Measurements from ENCODE around the gene MTFMT.
A peak's percentile ranks its signal among the peaks of the same experiment; 100 is the strongest.
"Not testable (repeated sequence)": the region's sequence is repeated elsewhere in the genome, so short reads cannot be mapped to it uniquely, and the experiment has no call there.

The MTFMT gene

GRCh38 chr15:65056106-65056505, 26.7 kb upstream of the MTFMT start:
- H3K27me3 Mint-ChIP-seq = peaks cover 12% of the 10 kb centered on the region
- H3K4me3 Mint-ChIP-seq = no peak overlapping the region
- H3K4me1 Mint-ChIP-seq (ENCODE audit: low read depth) = peaks cover 8% of the 10 kb centered on the region
- no peaks in the 10 kb centered on the region for H3K9me3 Mint-ChIP-seq
- H3K36me3 Mint-ChIP-seq (ENCODE audit: low read depth) = no peaks in the 10 kb centered on the region
- H3K27ac Mint-ChIP-seq = no peak overlapping the region
- intact Hi-C loops (cut with micrococcal nuclease) = loop anchor here (10.0 kb wide), 1 partner anchor 239 kb away; the partner anchor contains the start of gene RNU5A-1

DNA sequence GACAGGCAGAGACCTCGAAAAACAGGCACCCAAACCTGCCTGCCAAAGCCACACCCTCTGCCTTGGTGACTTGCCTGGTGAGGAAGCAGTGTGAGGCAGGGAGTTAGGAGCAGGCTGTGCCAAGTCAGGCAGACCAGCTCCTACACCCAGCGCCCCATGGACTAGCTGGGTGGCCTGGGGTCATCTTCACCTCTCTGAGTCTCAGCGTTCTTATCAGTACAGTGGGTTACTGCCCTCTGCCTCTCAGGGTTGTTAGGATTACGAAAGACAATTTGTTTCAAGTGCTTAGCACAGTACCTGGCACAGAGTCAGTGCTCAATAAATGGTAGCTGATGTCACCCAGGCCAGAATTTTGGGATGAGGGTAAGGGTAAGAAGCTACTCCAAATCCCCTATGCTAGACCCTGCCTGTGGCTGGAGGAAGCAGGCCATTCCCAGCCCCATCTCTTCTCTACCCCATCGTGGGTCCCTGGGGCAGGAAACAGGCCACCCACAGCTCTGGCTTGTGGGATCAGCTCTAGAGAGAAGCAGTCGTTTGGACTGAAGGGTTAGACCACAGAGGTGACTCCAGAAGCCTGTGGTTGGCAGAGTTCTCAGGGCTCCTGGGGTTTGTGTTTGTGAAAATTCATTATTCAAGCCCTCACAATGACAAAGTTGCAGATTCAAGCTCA, 25.9 kb upstream of the MTFMT start:
- Mint-ChIP-seq H3K27me3 (peaks cover 14% of the 10 kb centered on the region), H3K4me1 (ENCODE audit: low read depth) (peaks cover 10% of the 10 kb centered on the region), H3K4me3 (no peak overlapping the region), H3K36me3 (ENCODE audit: low read depth) (no peaks in the 10 kb centered on the region), H3K9me3 (no peaks in the 10 kb centered on the region), H3K27ac (no peak overlapping the region)
- intact Hi-C loops (cut with micrococcal nuclease) = loop anchor here (10.0 kb wide), 1 partner anchor 239 kb away; the partner anchor contains the start of gene RNU5A-1

GRCh38 chr15:65054333-65055200, 25.1 kb upstream of the MTFMT start:
- Mint-ChIP-seq H3K4me3 (no peak overlapping the region), H3K27ac (no peak overlapping the region), H3K9me3 (no peaks in the 10 kb centered on the region), H3K4me1 (ENCODE audit: low read depth) (peaks cover 11% of the 10 kb centered on the region), H3K27me3 (peaks cover 19% of the 10 kb centered on the region), H3K36me3 (ENCODE audit: low read depth) (no peaks in the 10 kb centered on the region)
- intact Hi-C loops (cut with micrococcal nuclease) = loop anchor here (1.0 to 10.0 kb wide), 2 partner anchors 47 to 240 kb away; partner anchors contain the start of gene RNU5A-1

- Mint-ChIP-seq H3K27ac (no peak overlapping the region), H3K4me3 (no peak overlapping the region), H3K36me3 (ENCODE audit: low read depth) (no peaks in the 10 kb centered on the region), H3K27me3 (peaks cover 15% of the 10 kb centered on the region), H3K9me3 (no peaks in the 10 kb centered on the region), H3K4me1 (ENCODE audit: low read depth) (peaks cover 14% of the 10 kb centered on the region)
- intact Hi-C loops (cut with micrococcal nuclease) = loop anchor here (10.0 kb wide), 1 partner anchor 242 kb away; the partner anchor contains the start of gene RNU5A-1
Observed at GRCh38 chr15:65052956-65053355, 23.5 kb upstream of the MTFMT start.

- peaks cover 16% of the 10 kb centered on the region for H3K27me3 Mint-ChIP-seq
- H3K9me3 Mint-ChIP-seq = no peaks in the 10 kb centered on the region
- peaks cover 14% of the 10 kb centered on the region for H3K4me1 Mint-ChIP-seq (ENCODE audit: low read depth)
- intact Hi-C loops (cut with micrococcal nuclease) = loop anchor here (10.0 kb wide), 1 partner anchor 244 kb away; the partner anchor contains the start of gene RNU5A-1
- H3K27ac Mint-ChIP-seq = no peak overlapping the region
- no peaks in the 10 kb centered on the region for H3K36me3 Mint-ChIP-seq (ENCODE audit: low read depth)
- no peak overlapping the region for H3K4me3 Mint-ChIP-seq
Observed at GRCh38 chr15:65051266-65051665, 21.8 kb upstream of the MTFMT start.

DNA sequence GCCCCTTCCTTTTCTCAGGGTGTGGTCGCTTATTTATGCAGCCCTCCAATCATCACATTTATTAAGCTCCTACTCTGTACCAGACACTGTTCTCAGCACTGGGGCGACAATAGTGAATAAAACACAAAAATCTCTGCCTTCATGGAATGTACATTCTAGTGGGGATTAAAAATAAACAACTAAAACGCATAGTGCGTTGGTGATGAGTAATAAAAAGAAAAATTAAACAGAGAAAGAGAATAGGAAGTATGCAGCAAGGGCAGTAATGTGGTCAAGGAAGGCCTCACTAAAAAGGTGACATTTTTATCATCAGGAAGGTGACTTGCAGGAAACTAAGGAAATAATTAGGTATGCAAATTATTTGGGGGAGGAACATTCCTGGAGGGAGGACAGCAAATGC, 20.8 kb upstream of the MTFMT start:
- intact Hi-C loops (cut with micrococcal nuclease) = loop anchor here (10.0 kb wide), 1 partner anchor 245 kb away; the partner anchor contains the start of gene RNU5A-1
- peaks cover 14% of the 10 kb centered on the region for H3K4me1 Mint-ChIP-seq (ENCODE audit: low read depth)
- H3K4me3 Mint-ChIP-seq = no peak overlapping the region
- no peaks in the 10 kb centered on the region for H3K9me3 Mint-ChIP-seq
- H3K27ac Mint-ChIP-seq = peak overlapping the region; percentile 38
- peaks cover 15% of the 10 kb centered on the region for H3K27me3 Mint-ChIP-seq
- H3K36me3 Mint-ChIP-seq (ENCODE audit: low read depth) = no peaks in the 10 kb centered on the region

- Mint-ChIP-seq H3K4me3 (peak overlapping the region; percentile 66), H3K27me3 (peaks cover 16% of the 10 kb centered on the region), H3K4me1 (ENCODE audit: low read depth) (peaks cover 15% of the 10 kb centered on the region), H3K27ac (peak overlapping the region; percentile 38), H3K9me3 (no peaks in the 10 kb centered on the region), H3K36me3 (ENCODE audit: low read depth) (no peaks in the 10 kb centered on the region)
- intact Hi-C loops (cut with micrococcal nuclease) = no loop called here
Observed at GRCh38 chr15:65049418-65049840, 20.0 kb upstream of the MTFMT start.

- Mint-ChIP-seq H3K4me3 (no peak overlapping the region), H3K9me3 (no peaks in the 10 kb centered on the region), H3K27me3 (peaks cover 16% of the 10 kb centered on the region), H3K4me1 (ENCODE audit: low read depth) (peaks cover 27% of the 10 kb centered on the region), H3K27ac (no peak overlapping the region), H3K36me3 (ENCODE audit: low read depth) (no peaks in the 10 kb centered on the region)
- intact Hi-C loops (cut with micrococcal nuclease) = no loop called here
Observed at GRCh38 chr15:65048241-65048640, 18.8 kb upstream of the MTFMT start.

GRCh38 chr15:65044724-65045481, 15.5 kb upstream of the MTFMT start, which contains the start of gene SLC51B:
Gene SLC51B (plus strand): TSS chr15:65045387. CDS start chr15:65050005, 4,618 bp downstream.
- Mint-ChIP-seq H3K4me3 (peak within 1 kb of the TSS; percentile 17), H3K27ac (no peak within 1 kb of the TSS), H3K27me3 (peaks cover 14% of the 10 kb centered on the region), H3K9me3 (no peaks in the 10 kb centered on the region), H3K36me3 (ENCODE audit: low read depth) (no peaks in the 10 kb centered on the region), H3K4me1 (ENCODE audit: low read depth) (peaks cover 30% of the 10 kb centered on the region)
- intact Hi-C loops (cut with micrococcal nuclease) = no loop called here

DNA sequence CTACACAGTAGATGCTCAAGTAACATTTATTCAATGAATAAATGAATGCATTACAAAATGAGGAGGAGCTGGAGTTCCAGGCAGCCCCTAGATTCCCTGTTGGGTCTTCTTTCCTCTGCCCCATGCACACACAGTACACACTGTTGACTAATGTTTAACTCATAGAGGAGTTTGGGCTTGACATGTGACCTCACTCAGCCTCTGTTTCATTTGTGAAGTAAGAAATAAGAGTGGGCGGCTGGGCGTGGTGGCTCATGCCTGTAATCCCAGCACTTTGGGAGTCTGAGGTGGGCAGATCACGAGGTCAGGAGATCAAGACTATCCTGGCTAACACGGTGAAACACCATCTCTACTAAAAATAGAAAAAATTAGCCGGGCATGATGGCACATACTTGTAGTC, 14.8 kb upstream of the MTFMT start:
- intact Hi-C loops (cut with micrococcal nuclease); H3K27ac Mint-ChIP-seq; H3K9me3 Mint-ChIP-seq; H3K36me3 Mint-ChIP-seq (ENCODE audit: low read depth): not testable (repeated sequence)
- peaks cover 23% of the 10 kb centered on the region for H3K4me1 Mint-ChIP-seq (ENCODE audit: low read depth)
- H3K27me3 Mint-ChIP-seq = peaks cover 10% of the 10 kb centered on the region
- peak overlapping the region; percentile 17 for H3K4me3 Mint-ChIP-seq

DNA sequence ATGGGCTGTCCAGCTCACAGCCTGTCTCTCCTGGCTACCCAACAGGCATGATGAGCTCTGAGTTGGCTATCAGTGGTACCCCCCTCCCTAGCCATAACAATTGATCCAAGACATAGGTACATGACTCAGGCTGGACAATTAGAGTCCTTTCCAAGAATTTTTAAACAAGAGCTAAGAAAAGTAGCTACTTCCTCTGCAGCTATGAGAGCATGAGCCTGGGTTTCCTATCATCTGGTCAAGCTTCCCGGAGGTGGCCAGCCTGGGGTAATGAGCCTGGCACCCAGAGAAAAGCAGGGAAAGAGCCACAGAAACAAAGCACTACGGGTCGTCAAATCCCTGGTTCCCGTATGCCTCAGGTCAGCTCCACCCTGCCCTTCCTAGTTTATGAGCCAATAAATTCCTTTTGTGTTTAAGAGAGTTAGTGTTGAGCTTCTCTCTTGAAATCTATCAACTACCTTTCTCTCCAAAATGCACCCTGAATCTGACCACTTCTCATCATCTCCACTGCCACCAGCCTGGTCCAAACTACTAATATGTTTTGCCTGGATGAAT, 13.4 kb upstream of the MTFMT start:
- Mint-ChIP-seq H3K4me3 (no peak overlapping the region), H3K9me3 (no peaks in the 10 kb centered on the region), H3K36me3 (ENCODE audit: low read depth) (no peaks in the 10 kb centered on the region), H3K27me3 (peaks cover 10% of the 10 kb centered on the region), H3K4me1 (ENCODE audit: low read depth) (peaks cover 22% of the 10 kb centered on the region), H3K27ac (no peak overlapping the region)
- intact Hi-C loops (cut with micrococcal nuclease) = no loop called here

DNA sequence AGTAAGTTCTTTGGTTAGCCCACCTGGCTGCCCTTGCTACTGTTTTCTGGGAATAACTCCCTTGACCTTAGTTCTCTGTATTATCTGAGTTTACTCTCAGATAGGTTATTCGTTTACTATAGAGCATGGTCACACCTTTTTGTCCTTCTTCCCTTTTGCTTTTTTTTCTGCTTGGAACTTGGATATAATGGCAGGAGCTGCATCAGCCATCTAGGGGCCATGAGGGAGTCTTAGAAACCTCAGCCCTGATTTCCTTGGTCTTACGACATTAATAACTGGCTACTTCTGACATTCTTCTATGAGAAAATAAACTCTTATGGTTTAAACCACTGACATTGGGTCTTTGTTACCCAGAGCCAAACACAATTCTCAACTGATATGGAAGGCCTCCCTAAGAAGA, 12.3 kb upstream of the MTFMT start:
- Mint-ChIP-seq H3K27me3 (peaks cover 9% of the 10 kb centered on the region), H3K4me3 (no peak overlapping the region), H3K4me1 (ENCODE audit: low read depth) (peaks cover 22% of the 10 kb centered on the region), H3K27ac (no peak overlapping the region), H3K9me3 (no peaks in the 10 kb centered on the region), H3K36me3 (ENCODE audit: low read depth) (no peaks in the 10 kb centered on the region)
- intact Hi-C loops (cut with micrococcal nuclease) = no loop called here

GRCh38 chr15:65040461-65040860, 11.0 kb upstream of the MTFMT start:
- peaks cover 22% of the 10 kb centered on the region for H3K4me1 Mint-ChIP-seq (ENCODE audit: low read depth)
- H3K36me3 Mint-ChIP-seq (ENCODE audit: low read depth) = no peaks in the 10 kb centered on the region
- intact Hi-C loops (cut with micrococcal nuclease) = no loop called here
- H3K27ac Mint-ChIP-seq = no peak overlapping the region
- no peak overlapping the region for H3K4me3 Mint-ChIP-seq
- no peaks in the 10 kb centered on the region for H3K9me3 Mint-ChIP-seq
- peaks cover 8% of the 10 kb centered on the region for H3K27me3 Mint-ChIP-seq

All from dendritic cell treated with granulocyte-macrophage colony-stimulating factor and Interleukin-4, amounts not matched to agents 40 ng/mL and 50 ng/mL, for 4 days (primary cell).